ENCODE results near the gene CCDC121.
A peak's percentile ranks its signal among the peaks of the same experiment; 100 is the strongest.

The CCDC121 gene, protein sequence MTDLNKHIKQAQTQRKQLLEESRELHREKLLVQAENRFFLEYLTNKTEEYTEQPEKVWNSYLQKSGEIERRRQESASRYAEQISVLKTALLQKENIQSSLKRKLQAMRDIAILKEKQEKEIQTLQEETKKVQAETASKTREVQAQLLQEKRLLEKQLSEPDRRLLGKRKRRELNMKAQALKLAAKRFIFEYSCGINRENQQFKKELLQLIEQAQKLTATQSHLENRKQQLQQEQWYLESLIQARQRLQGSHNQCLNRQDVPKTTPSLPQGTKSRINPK

DNA sequence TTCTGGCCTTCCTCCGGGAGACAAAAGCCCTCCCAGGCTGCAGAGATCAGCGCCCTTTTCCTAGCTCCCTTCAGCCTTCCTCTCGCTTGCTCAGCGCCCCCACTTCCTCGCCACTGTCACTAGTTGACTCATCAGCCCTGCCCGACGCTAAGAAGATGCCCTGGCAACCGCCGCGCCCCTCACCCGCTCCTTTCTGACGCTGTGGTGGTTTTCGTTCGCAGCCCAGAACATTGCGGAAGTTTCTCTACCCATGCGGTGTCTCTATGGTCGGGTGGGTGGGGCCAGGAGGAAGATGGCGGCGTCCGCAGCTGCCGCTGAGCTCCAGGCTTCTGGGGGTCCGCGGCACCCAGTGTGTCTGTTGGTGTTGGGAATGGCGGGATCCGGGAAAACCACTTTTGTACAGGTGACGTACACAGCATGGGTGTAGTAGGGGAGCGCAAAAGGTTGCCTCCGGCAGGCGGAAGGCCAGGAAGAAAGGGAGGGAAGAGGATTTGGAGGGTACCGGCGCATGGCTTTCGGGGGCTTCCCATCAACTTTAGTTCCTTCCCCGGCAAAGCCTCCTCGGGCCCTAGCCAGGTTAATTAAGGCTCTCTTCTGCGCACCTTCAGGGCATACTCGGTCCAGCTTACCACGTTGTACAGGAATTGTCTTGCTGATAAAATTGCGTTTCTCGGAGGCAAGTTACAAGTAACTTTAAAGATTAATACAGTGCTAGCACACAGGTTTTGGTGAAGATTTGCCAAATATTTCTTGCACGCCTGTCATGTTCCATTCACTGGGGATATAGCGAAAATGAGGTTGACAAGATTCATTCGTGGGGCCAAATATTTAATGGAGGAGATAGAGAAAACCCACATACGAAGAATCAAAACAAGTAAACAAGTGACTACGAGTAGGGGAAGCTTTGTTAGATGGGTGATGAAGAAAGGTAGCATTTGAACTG, at the start of gene CCDC121, which contains the start of gene GPN1:
Gene CCDC121, minus strand, starts transcription at position 246 of the 943 bp plus-strand sequence. CDS start 1,213 bp downstream, outside the sequence.
Gene GPN1, plus strand, starts transcription at position 284 of the 943 bp plus-strand sequence. Its CDS starts 9 bp downstream, at position 293.
- DNase-seq (ENCODE audit: low read depth in 2 of 2), result peak; percentile 89 to 91

- DNase-seq (ENCODE audit: low read depth in 2 of 2), result no peak
These were observed 44.1 kb upstream of the CCDC121 start for GRCh38 chr2:27672723-27673486.

- DNase-seq (ENCODE audit: low read depth in 2 of 2), result no peak
These were observed 42.4 kb upstream of the CCDC121 start for GRCh38 chr2:27671235-27671634.

DNA sequence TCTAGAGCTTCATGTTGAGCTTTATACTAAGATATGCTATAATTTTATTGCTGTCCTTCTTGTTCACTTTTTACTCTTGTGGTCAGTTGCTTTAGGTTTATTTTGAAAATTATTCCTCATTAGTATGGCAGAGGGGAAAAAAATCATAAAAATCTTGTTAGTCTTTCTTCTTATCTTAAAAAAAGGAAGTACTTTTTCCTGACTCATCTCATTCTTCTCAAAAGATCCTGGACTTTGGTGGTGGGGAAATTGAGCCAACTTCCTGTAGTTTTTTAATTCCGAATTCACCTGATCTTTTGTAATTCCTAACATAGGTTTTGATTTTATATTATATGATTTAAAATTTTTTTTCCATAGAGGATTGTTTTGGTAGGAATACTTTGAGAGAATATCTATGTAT, 38.6 kb upstream of the CCDC121 start:
- no peak for DNase-seq (ENCODE audit: low read depth in 2 of 2)

DNA sequence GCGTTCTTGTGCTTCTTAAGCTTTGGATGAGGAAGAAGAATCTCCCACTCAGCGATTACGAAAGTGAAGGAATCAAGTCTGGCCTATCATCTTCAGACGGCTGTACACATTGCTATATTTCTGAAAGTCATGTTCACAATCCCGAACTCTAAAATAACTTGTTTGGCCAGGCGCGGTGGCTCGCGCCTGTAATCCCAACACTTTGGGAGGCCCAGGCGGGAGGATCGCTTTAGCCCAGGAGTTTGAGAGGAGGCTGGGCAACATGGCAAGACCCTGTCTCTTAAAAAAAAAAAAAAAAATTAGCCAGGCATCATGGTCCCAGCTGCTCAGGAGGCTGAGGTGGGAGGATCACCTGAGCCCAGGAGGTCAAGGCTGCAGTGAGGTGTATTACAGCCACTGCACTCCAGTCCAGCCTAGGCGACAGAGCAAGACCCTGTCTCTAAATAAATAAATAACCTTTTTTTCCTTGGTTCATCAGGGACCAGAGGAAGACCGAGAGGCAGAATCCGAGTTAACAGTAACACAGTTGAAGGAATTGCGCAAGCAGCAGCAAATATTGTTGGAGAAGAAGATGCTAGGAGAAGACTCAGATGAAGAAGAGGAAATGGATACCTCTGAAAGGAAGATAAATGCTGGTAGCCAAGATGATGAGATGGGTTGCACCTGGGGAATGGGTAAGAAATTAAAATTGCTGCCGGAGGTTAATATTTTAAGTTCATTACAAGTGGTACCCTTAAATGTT, 36.0 kb upstream of the CCDC121 start:
- no peak for DNase-seq (ENCODE audit: low read depth in 2 of 2)

GRCh38 chr2:27664154-27664574, 35.4 kb upstream of the CCDC121 start:
- DNase-seq (ENCODE audit: low read depth in 2 of 2), result no peak

DNA sequence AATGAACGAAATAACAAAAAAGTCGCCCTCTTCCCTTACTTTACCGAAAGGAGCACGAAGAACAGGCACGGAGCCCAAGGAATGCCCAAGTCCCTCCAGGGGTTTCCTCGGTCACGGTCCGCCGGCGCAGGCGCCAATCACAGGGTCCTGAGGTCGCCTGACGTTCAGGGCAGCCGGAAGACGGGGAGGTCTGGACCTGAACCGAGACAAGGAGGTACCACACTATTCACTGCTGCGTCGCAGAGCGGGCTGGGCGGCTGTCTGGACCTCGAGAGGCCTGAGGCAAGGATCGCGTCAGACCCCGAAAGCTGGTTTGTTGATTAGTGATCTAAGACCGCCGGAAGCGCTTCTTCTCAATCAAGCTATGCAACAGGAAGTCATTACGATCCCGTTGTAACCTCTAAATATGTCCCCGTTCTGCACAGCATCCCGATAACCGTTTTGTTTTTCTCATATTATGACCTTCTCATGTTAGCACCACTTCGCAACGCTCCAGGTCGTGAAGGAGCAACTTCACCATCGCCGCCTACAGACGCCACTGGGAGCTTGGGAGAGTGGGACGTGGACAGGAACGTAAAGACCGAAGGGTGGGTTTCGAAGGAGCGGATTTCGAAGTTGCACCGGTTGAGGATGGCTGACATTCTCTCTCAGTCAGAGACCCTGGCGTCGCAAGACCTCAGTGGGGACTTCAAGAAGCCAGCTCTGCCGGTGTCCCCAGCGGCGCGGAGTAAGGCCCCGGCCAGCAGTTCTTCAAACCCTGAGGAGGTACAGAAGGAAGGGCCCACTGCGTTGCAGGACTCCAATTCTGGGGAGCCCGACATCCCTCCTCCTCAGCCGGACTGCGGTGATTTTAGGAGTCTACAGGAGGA, 34.7 kb upstream of the CCDC121 start, which contains the start of the genes SLC4A1AP and SUPT7L:
Gene SLC4A1AP, plus strand, starts transcription at position 605 of the 869 bp plus-strand sequence. Its CDS starts 26 bp downstream, at position 631.
Gene SUPT7L, minus strand, starts transcription at position 330 of the 869 bp plus-strand sequence. CDS start 1,422 bp downstream, outside the sequence.
- peak; percentile 37 to 63 for DNase-seq (ENCODE audit: low read depth in 2 of 2)

DNA sequence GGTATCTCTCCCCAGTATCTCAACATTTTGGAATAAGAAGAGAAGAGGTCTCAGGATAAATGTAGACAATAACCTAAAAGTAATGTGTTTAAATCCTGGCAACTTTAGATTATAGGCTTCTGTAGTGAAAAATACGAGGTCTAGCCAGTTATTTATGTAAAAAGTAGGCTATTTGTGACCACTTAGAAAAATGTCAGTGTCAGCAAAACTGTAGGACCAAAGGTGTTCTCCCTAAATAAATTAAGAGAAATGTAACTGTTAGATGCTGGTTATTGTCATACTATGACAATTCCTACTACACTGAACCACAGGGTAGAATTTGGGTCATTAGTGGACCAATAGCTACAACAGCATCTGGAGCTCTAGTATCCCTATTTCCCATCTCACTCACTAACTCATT, 32.6 kb upstream of the CCDC121 start:
- DNase-seq (ENCODE audit: low read depth in 2 of 2), result no peak

DNA sequence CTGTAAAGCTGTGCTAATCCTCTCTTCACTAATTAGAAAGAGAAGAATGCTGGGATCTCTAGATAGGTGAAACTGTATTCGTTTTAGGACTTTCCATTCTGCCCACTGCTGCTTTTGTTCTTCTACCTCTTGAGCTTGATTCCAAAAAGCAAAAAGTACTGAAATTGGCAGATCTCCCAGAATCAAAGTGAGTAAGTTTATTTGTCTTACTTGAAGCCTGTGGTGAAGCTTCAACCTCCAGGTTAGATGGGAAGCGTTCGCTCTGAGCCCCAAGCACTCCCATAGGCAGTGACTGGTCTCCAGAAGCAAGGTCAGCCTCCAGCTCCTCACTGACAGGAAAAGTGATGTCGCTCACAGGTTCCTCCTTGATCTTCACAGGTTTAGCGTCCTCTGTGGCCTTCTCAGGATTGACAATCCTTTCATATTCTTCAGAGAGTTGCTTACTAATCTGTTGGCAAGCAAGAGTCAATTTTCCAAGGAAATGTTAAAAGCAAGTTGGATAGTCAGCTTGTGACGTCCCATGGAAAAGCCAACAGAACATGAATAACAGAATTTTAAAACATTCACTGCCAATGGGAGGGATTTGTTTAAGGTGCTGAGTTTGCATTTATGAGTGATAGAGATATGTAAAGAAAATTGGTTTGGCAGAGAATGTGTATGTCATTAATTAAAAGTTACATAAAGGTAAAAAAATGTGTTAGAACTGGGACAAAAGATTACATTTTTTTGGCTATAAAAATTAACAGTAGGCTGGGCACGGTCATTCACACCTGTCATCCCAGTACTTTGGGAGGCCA, 26.5 kb upstream of the CCDC121 start:
- DNase-seq (ENCODE audit: low read depth in 2 of 2), result no peak

DNA sequence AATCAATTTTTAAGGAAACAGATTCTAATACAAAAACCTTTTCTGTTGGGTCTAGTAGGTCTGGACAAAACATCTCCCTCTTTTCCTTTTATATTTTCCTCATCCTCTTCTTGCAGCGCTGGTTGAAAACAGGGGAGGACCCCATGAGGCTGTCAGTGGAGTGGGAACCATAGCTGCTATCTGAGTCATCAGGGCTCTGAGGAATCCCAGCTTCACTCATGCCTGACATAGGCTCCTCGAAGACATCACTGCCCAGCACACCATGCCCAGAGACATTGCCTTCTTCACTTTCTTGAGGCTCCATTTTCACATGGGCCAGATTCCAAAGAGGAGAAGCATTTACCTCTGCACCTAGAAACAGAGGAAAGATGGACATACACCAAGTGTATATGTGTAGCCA, 24.6 kb upstream of the CCDC121 start:
- DNase-seq (ENCODE audit: low read depth in 2 of 2), result no peak

GRCh38 chr2:27652790-27653189, 24.0 kb upstream of the CCDC121 start:
- DNase-seq (ENCODE audit: low read depth in 2 of 2), result no peak

GRCh38 chr2:27652341-27652740, 23.5 kb upstream of the CCDC121 start:
- DNase-seq (ENCODE audit: low read depth in 2 of 2), result no peak

DNA sequence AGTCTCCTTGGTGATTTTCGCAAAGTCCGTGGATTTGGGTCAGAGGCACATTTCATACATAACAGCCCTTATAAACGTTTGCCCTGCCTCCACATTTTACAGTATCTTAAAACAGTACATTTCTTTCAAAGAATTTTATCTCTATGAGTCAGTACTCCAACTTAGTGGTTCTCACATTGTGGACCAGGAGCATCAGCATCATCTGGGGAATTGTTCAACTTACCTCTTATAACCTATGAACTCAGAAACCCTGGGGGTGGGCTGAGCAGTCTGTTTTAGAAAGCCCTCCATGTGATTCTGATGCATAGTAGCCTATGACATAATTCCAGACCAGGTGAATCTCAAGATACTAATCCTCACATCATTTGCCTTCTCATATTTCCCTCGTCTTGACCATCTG, 22.2 kb upstream of the CCDC121 start:
- DNase-seq (ENCODE audit: low read depth in 2 of 2), result no peak

DNA sequence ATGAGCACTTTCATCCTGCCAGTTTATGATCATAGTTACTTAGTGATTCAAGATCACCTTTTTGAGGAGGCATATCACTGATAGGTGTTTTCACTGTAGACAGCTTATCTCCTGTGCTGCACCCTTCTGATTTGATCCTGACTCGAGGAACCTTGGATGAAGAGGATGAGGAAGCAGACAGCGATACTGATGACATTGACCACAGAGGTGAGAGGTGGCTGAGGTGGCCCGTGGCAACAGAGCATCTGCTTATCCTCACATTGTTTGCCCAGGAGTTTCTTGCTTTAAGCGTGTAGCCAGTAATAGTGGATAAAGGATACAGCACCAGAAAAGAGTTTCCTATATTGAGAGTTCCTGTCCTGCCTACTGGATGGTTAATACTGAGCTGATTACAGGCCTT, 18.9 kb upstream of the CCDC121 start:
- DNase-seq (ENCODE audit: low read depth in 2 of 2), result no peak

DNA sequence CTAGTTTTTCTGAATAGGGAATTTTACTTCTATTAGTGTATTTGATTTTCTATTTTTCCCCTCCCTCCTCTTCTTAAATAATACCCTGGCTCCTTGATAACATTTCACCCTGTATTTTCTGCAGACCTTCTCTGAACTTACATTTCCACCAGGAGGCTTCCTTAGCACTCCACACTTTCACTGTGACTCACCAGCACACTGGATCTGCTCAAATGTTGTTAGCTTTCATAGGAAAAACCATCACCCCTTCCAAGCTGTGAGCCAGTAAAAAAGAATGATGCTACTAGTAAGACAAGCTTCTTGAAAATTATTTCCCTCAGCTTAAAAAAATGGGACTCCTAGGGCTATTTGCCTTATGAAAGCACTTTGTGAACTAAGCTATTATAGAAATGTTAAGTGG, 18.5 kb upstream of the CCDC121 start:
- no peak for DNase-seq (ENCODE audit: low read depth in 2 of 2)

- no peak for DNase-seq (ENCODE audit: low read depth in 2 of 2)
These were observed 16.4 kb upstream of the CCDC121 start for GRCh38 chr2:27645197-27645596.

GRCh38 chr2:27640722-27641245, 12.0 kb upstream of the CCDC121 start:
- DNase-seq (ENCODE audit: low read depth in 2 of 2), result no peak

DNA sequence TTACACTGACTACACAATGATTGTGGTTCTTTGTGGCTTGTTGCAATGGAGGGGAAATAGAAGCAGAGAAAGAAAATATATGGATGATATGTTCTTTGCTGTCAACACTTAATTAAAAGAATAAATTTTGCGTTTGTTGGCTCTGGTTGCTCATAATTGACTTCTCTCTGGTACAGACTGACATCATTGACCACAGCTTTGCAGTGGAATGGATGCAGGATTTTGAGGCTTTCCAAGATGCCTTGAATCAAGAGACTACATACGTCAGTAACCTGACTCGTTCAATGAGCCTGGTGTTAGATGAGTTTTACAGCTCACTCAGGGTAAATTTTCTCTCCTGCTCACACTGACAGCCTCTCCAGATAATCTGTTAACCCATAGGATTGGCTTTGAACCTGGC, 9.9 kb upstream of the CCDC121 start:
- no peak for DNase-seq (ENCODE audit: low read depth in 2 of 2)
